Measurements from ENCODE around the gene JDP2. TPM values are rescaled to one million over a fixed set of nuclear protein-coding genes. Genes with fewer than 3 reads are reported as not detected.

Gene JDP2
- total RNA-seq, 1 experiment from 2014 or later, result 23.3 TPM

- ATAC-seq (no peak), DNase-seq (ENCODE audit: low spot score) (no peak)
- Mint-ChIP-seq H3K4me3 (no peak overlapping the region), H3K27me3 (ENCODE audit: low read depth) (no peaks in the 10 kb centered on the region), H3K27ac (no peak overlapping the region), H3K36me3 (peaks cover 12% of the 10 kb centered on the region), H3K4me1 (peaks cover 41% of the 10 kb centered on the region), H3K9me3 (no peaks in the 10 kb centered on the region)
- no peak for TF ChIP-seq ATF3 (CRISPR knock-in tag; conservative IDR thresholded peaks at IDR 0.05)
- TF ChIP-seq ZNF423 (CRISPR knock-in tag; IDR thresholded peaks at IDR 0.05), result no peak
- POLR2A ChIA-PET, result no interaction called here
- CTCF ChIA-PET, result interaction anchor here (1.0 to 1.6 kb wide), 4 partner anchors 9 to 144 kb away, joined by 3 to 4 read pairs (median 3); no protein-coding TSS in a partner anchor
These were observed 12.2 kb downstream of the JDP2 start for GRCh38 chr14:75439989-75440388.

GRCh38 chr14:75440733-75441477 is 13.1 kb downstream of the JDP2 start:
- Mint-ChIP-seq H3K4me1 (peaks cover 42% of the 10 kb centered on the region), H3K27me3 (ENCODE audit: low read depth) (no peaks in the 10 kb centered on the region), H3K27ac (peak overlapping the region; percentile 23; the same call in 1 of the 2 replicates), H3K9me3 (no peaks in the 10 kb centered on the region), H3K36me3 (peaks cover 12% of the 10 kb centered on the region), H3K4me3 (no peak overlapping the region)
- DNase-seq (ENCODE audit: low spot score) (no peak), ATAC-seq (no peak)
- ChIA-PET POLR2A (no interaction called here), CTCF (interaction anchor here (0.5 to 1.2 kb wide), 5 partner anchors 10 to 302 kb away, joined by 3 to 6 read pairs (median 4); no protein-coding TSS in a partner anchor)
- TF ChIP-seq ATF2 (CRISPR knock-in tag; IDR thresholded peaks at IDR 0.05; ENCODE audit: borderline replicate concordance, low read depth), result no peak
- no peak for TF ChIP-seq SP1 (CRISPR knock-in tag; conservative IDR thresholded peaks at IDR 0.05)
- no peak for TF ChIP-seq ZNF423 (CRISPR knock-in tag; IDR thresholded peaks at IDR 0.05)
- TF ChIP-seq FOXP4 (CRISPR knock-in tag; IDR thresholded peaks at IDR 0.05), result no peak
- no peak for TF ChIP-seq JUN (CRISPR knock-in tag; IDR thresholded peaks at IDR 0.05)

- ChIA-PET POLR2A (no interaction called here), CTCF (interaction anchor here (0.5 kb wide), 2 partner anchors 11 to 301 kb away, joined by 5 to 6 read pairs; no protein-coding TSS in a partner anchor)
- peaks cover 9% of the 10 kb centered on the region for H3K36me3 Mint-ChIP-seq
- no peaks in the 10 kb centered on the region for H3K27me3 Mint-ChIP-seq (ENCODE audit: low read depth)
- TF ChIP-seq TP53 (CRISPR knock-in tag; IDR thresholded peaks at IDR 0.05) (no peak), NFYB (CRISPR knock-in tag; conservative IDR thresholded peaks at IDR 0.05; ENCODE audit: low read depth) (no peak), TEAD4 (CRISPR knock-in tag; IDR thresholded peaks at IDR 0.05) (no peak), ZNF512 (CRISPR knock-in tag; IDR thresholded peaks at IDR 0.05; ENCODE audit: borderline replicate concordance) (no peak)
- peak overlapping the region; percentile 61 for H3K27ac Mint-ChIP-seq
- H3K4me1 Mint-ChIP-seq, result peaks cover 42% of the 10 kb centered on the region
- H3K4me3 Mint-ChIP-seq, result no peak overlapping the region
- DNase-seq (ENCODE audit: low spot score), result no peak
- H3K9me3 Mint-ChIP-seq, result no peaks in the 10 kb centered on the region
- no peak for ATAC-seq
These were observed 13.9 kb downstream of the JDP2 start for GRCh38 chr14:75441728-75442127.

GRCh38 chr14:75442166-75442565 is 14.3 kb downstream of the JDP2 start:
- Mint-ChIP-seq H3K27ac (peak overlapping the region; percentile 71), H3K9me3 (no peaks in the 10 kb centered on the region), H3K4me1 (peaks cover 42% of the 10 kb centered on the region), H3K36me3 (peaks cover 9% of the 10 kb centered on the region), H3K27me3 (ENCODE audit: low read depth) (no peaks in the 10 kb centered on the region), H3K4me3 (no peak overlapping the region)
- CTCF ChIA-PET, result interaction anchor here (1.2 to 1.4 kb wide), 2 partner anchors 12 to 138 kb away, joined by 3 to 5 read pairs; no protein-coding TSS in a partner anchor
- POLR2A ChIA-PET, result interaction anchor here (1.0 kb wide), 1 partner anchor 12 kb away, joined by 5 read pairs; no protein-coding TSS in a partner anchor
- ATAC-seq, result no peak
- no peak for DNase-seq (ENCODE audit: low spot score)
- TF ChIP-seq ZNF512 (CRISPR knock-in tag; IDR thresholded peaks at IDR 0.05; ENCODE audit: borderline replicate concordance) (no peak), JAZF1 (CRISPR knock-in tag; IDR thresholded peaks at IDR 0.05) (no peak), ZSCAN18 (CRISPR knock-in tag; IDR thresholded peaks at IDR 0.05) (no peak), MXD4 (CRISPR knock-in tag; IDR thresholded peaks at IDR 0.05; ENCODE audit: borderline replicate concordance) (no peak), USF2 (CRISPR knock-in tag; IDR thresholded peaks at IDR 0.05) (no peak), E2F1 (CRISPR knock-in tag; IDR thresholded peaks at IDR 0.05) (no peak), SP1 (CRISPR knock-in tag; conservative IDR thresholded peaks at IDR 0.05) (no peak)
